DOHH2 (cell line): Measurements from ENCODE around the gene ANKRD65.
A peak's percentile ranks its signal among the peaks of the same experiment; 100 is the strongest.

ENCODE experiments used
- H3F3A ChIP-seq: fragments of 200-600 bp; sonication (generic), shearing (Covaris generic); 2 replicates; pipeline ENCODE4 v1.6.0; 2016; ENCODE audit warnings: antibody characterized with exemption, mild to moderate bottlenecking; ENCODE audit not compliant: control insufficient read depth, insufficient read depth
- H3K27ac ChIP-seq: fragments of 200-600 bp; sonication (generic); 2 replicates; pipeline ENCODE4 v1.5.1; 2014; ENCODE audit warnings: low read depth, mild to moderate bottlenecking, low read length, moderate library complexity
- H3K27me3 ChIP-seq: fragments of 200-600 bp; sonication (generic); 2 replicates; pipeline ENCODE4 v1.6.1; 2014; ENCODE audit warnings: mild to moderate bottlenecking, low read length, mixed read lengths; ENCODE audit not compliant: control insufficient read depth
- H3K36me3 ChIP-seq: fragments of 200-600 bp; sonication (generic); 2 replicates; pipeline ENCODE4 v1.6.1; 2014; ENCODE audit warnings: mild to moderate bottlenecking, low read length, moderate library complexity, mixed read lengths; ENCODE audit not compliant: control insufficient read depth
- H3K4me1 ChIP-seq: fragments of 200-600 bp; sonication (generic); 2 replicates; pipeline ENCODE4 v1.6.1; 2014; ENCODE audit warnings: mild to moderate bottlenecking, low read length, mixed read lengths; ENCODE audit not compliant: control insufficient read depth
- H3K4me2 ChIP-seq: fragments of 200-600 bp; sonication (generic); 2 replicates; pipeline ENCODE4 v1.6.0; 2014; ENCODE audit warnings: mild to moderate bottlenecking, low read length, moderate library complexity
- H3K4me3 ChIP-seq: fragments of 200-600 bp; sonication (generic); 2 replicates; pipeline ENCODE4 v1.5.1; 2014; ENCODE audit warnings: mild to moderate bottlenecking, low read length, mixed read lengths
- H3K79me2 ChIP-seq: fragments of 200-600 bp; sonication (generic); 2 replicates; pipeline ENCODE4 v1.6.1; 2014; ENCODE audit warnings: mild to moderate bottlenecking, low read length, mixed read lengths; ENCODE audit not compliant: control insufficient read depth
- H3K9me2 ChIP-seq: fragments of 200-600 bp; sonication (generic); replicated peaks from 2 replicates; pipeline ENCODE4 v1.6.1; 2014; ENCODE audit warnings: mild to moderate bottlenecking, low read length, mixed read lengths; ENCODE audit not compliant: control insufficient read depth
- H3K9me3 ChIP-seq: fragments of 200-600 bp; sonication (generic); 2 replicates; pipeline ENCODE4 v1.6.1; 2014; ENCODE audit warnings: antibody characterized with exemption, low read length, mixed read lengths; ENCODE audit not compliant: control insufficient read depth, insufficient read depth
- H4K20me1 ChIP-seq: fragments of 200-600 bp; sonication (generic); 2 replicates; pipeline ENCODE4 v1.6.0; 2014; ENCODE audit warnings: low read depth, mild to moderate bottlenecking, antibody characterized with exemption, low read length, moderate library complexity; ENCODE audit not compliant: control insufficient read depth, insufficient read depth
- CTCF ChIP-seq: fragments of 200-600 bp; sonication (generic); IDR thresholded peaks from one replicate; pipeline ENCODE4 v1.5.1; 2014; ENCODE audit warnings: antibody characterized with exemption, mild to moderate bottlenecking, low read depth, low read length; ENCODE audit not compliant: poor library complexity, severe bottlenecking
- EZH2phosphoT487 ChIP-seq: fragments of 200-600 bp; sonication (generic); IDR thresholded peaks from 2 replicates; pipeline ENCODE4 v1.6.1; 2017; ENCODE audit warnings: borderline replicate concordance, mild to moderate bottlenecking, antibody characterized with exemption, low read length, moderate library complexity, mixed read lengths

Gene ANKRD65

GRCh38 chr1:1374589-1374928 is 46.5 kb downstream of the ANKRD65 start:
- H3K4me3 ChIP-seq, result peak overlapping the region; percentile 98
- H3K9me3 ChIP-seq, result no peaks in the 10 kb centered on the region
- H3K36me3 ChIP-seq, result peaks cover 46% of the 10 kb centered on the region
- H3K9me2 ChIP-seq, result no peaks in the 10 kb centered on the region
- no peak for TF ChIP-seq CTCF
- no peak for TF ChIP-seq EZH2phosphoT487
- H3K27ac ChIP-seq, result peak overlapping the region; percentile 63
- H4K20me1 ChIP-seq, result peaks cover 6% of the 10 kb centered on the region; the same call in 1 of the 2 replicates
- H3K4me2 ChIP-seq, result peak overlapping the region; percentile 86
- no peaks in the 10 kb centered on the region for H3K27me3 ChIP-seq
- H3K4me1 ChIP-seq, result peaks cover 35% of the 10 kb centered on the region
- peaks cover 41% of the 10 kb centered on the region for H3K79me2 ChIP-seq
- H3F3A ChIP-seq, result peaks cover 7% of the 10 kb centered on the region

- peaks cover 41% of the 10 kb centered on the region for H3K79me2 ChIP-seq
- peaks cover 35% of the 10 kb centered on the region for H3K4me1 ChIP-seq
- H3K9me2 ChIP-seq, result no peaks in the 10 kb centered on the region
- no peak for TF ChIP-seq CTCF
- no peak for TF ChIP-seq EZH2phosphoT487
- H3K36me3 ChIP-seq, result peaks cover 46% of the 10 kb centered on the region
- H3K4me3 ChIP-seq, result peak overlapping the region; percentile 98
- H3F3A ChIP-seq, result peaks cover 7% of the 10 kb centered on the region
- H3K27ac ChIP-seq, result no peak overlapping the region
- H3K27me3 ChIP-seq, result no peaks in the 10 kb centered on the region
- H3K9me3 ChIP-seq, result no peaks in the 10 kb centered on the region
- peaks cover 6% of the 10 kb centered on the region; the same call in 1 of the 2 replicates for H4K20me1 ChIP-seq
- peak overlapping the region; percentile 86 for H3K4me2 ChIP-seq
Observed at GRCh38 chr1:1373815-1374588, 47.1 kb downstream of the ANKRD65 start.

- Histone ChIP-seq H3K9me2 (no peaks in the 10 kb centered on the region), H3K27me3 (no peaks in the 10 kb centered on the region), H4K20me1 (peaks cover 6% of the 10 kb centered on the region; the same call in 1 of the 2 replicates), H3K79me2 (peaks cover 41% of the 10 kb centered on the region), H3K9me3 (no peaks in the 10 kb centered on the region), H3K27ac (no peak overlapping the region), H3K36me3 (peaks cover 46% of the 10 kb centered on the region), H3F3A (peaks cover 9% of the 10 kb centered on the region), H3K4me3 (peak overlapping the region; percentile 98; the same call in 1 of the 2 replicates), H3K4me2 (peak overlapping the region; percentile 86), H3K4me1 (peaks cover 35% of the 10 kb centered on the region)
- no peak for TF ChIP-seq EZH2phosphoT487
- no peak for TF ChIP-seq CTCF
Observed at GRCh38 chr1:1373051-1373814, 47.8 kb downstream of the ANKRD65 start.
